GM12878 (cell line): ENCODE results near the gene ADISSP. TPM values are rescaled to one million over a fixed set of nuclear protein-coding genes. Genes with fewer than 3 reads are reported as not detected.

Source experiments
- ATAC-seq: fragments of 200-7000 bp; cut with Tn5 transposase; 3 replicates; pipeline ENCODE4 v1.9.1; 2020; ENCODE audit warnings: mild to moderate bottlenecking, moderate library complexity
- BruUV-seq: library from RNA; stranded (reverse); fragments of 400-500 nt; replicated peaks from 2 replicates; lab custom pipeline; 2021; lab: Mats Ljungman, UMichigan
- CTCF ChIA-PET: fragments of 300-600 bp; sonication (Branson Sonifier 250); formaldehyde crosslinking; extraction: SDS; loops from one replicate; lab custom pipeline; 2021; ENCODE audit warnings: inconsistent platforms; lab: Yijun Ruan, JAX
- POLR2A ChIA-PET: fragments of 350-600 bp; formaldehyde crosslinking; extraction: SDS; loops from one replicate; lab custom pipeline; 2021; ENCODE audit warnings: inconsistent platforms; lab: Charles Lee
- RAD21 ChIA-PET: fragments of 300-600 bp; sonication (Branson Sonifier 250); formaldehyde crosslinking; loops from one replicate; lab custom pipeline; 2023; ENCODE audit warnings: antibody characterized with exemption; ENCODE audit not compliant: unreplicated experiment; lab: Charles Lee
- SMC1A ChIA-PET: fragments of 300-600 bp; sonication (Branson Sonifier 250); formaldehyde crosslinking; loops from one replicate; lab custom pipeline; 2023; ENCODE audit not compliant: unreplicated experiment, uncharacterized antibody; lab: Charles Lee
- DNase-seq: peaks from one replicate; pipeline ENCODE4 v3.0.0-alpha.2; 2011; ENCODE audit warnings: low read depth, low spot score
- FAIRE-seq: peaks from 3 replicates; lab custom pipeline; 2011; peaks lifted over from hg19 to GRCh38; lab: Jason Lieb, UNC
- H2AFZ ChIP-seq: 2 replicates; pipeline ENCODE4 v1.6.0; 2011; ENCODE audit warnings: low read depth, low read length, control low read depth; ENCODE audit not compliant: control insufficient read depth
- H3K27ac ChIP-seq: 2 replicates; pipeline ENCODE4 v1.5.1; 2011; ENCODE audit warnings: control low read depth; ENCODE audit not compliant: control insufficient read depth, insufficient read depth
- H3K27me3 ChIP-seq, 2 experiments: replicated peaks in 1 of 2; 2 replicates each; pipeline versions ENCODE4 v1.6.0 to v1.6.1; 2011; ENCODE audit warnings: low read length in 1 of 2; ENCODE audit not compliant: control insufficient read depth in 2 of 2, insufficient read depth in 2 of 2
- H3K36me3 ChIP-seq, 2 experiments: 2 replicates each; pipeline ENCODE4 v1.5.1; 2011; ENCODE audit warnings: low read length in 1 of 2; ENCODE audit not compliant: control insufficient read depth in 2 of 2, insufficient read depth in 2 of 2
- H3K4me1 ChIP-seq: 2 replicates; pipeline ENCODE4 v1.6.1; 2011; ENCODE audit warnings: mild to moderate bottlenecking, low read length, moderate library complexity, mixed read lengths; ENCODE audit not compliant: control insufficient read depth, insufficient read depth
- H3K4me2 ChIP-seq: 2 replicates; pipeline ENCODE4 v1.6.0; 2011; ENCODE audit warnings: control low read depth; ENCODE audit not compliant: control insufficient read depth, insufficient read depth
- H3K4me3 ChIP-seq: fragments of 200-600 bp; sonication (generic); 2 replicates; pipeline ENCODE4 v1.5.1; 2016
- H3K79me2 ChIP-seq: 2 replicates; pipeline ENCODE4 v1.6.0; 2011; ENCODE audit warnings: low read length; ENCODE audit not compliant: control insufficient read depth, insufficient read depth
- H3K9ac ChIP-seq: 2 replicates; pipeline ENCODE4 v1.8.0; 2011; ENCODE audit warnings: low read length, control low read depth, mixed read lengths; ENCODE audit not compliant: control insufficient read depth, insufficient read depth
- H3K9me3 ChIP-seq: replicated peaks from 3 replicates; pipeline ENCODE4 v1.5.1; 2011; ENCODE audit warnings: mild to moderate bottlenecking, low read length; ENCODE audit not compliant: control insufficient read depth, insufficient read depth
- H4K20me1 ChIP-seq: 2 replicates; pipeline ENCODE4 v1.6.0; 2011; ENCODE audit not compliant: control insufficient read depth, insufficient read depth
- BCL3 ChIP-seq: IDR thresholded peaks from 2 replicates; pipeline ENCODE4 v1.6.1; 2011; ENCODE audit warnings: borderline replicate concordance, low read depth, mild to moderate bottlenecking, moderate library complexity, low read length; ENCODE audit not compliant: insufficient read depth, poor library complexity, severe bottlenecking
- BCLAF1 ChIP-seq: fragments of 450-650 bp; IDR thresholded peaks from 2 replicates; pipeline ENCODE4 v1.6.1; 2017; ENCODE audit warnings: antibody characterized with exemption, mild to moderate bottlenecking, moderate library complexity
- BHLHE40 ChIP-seq, 2 experiments: fragments of 450-650 bp in 1 of 2; IDR thresholded peaks; 2 replicates each; pipeline ENCODE4 v1.6.1; 2011 to 2017; ENCODE audit warnings: low read depth in 2 of 2, borderline replicate concordance in 1 of 2, improper control_type of control experiment in 1 of 2, low read length in 1 of 2, mild to moderate bottlenecking in 1 of 2
- CBX5 ChIP-seq: sonication (generic); IDR thresholded peaks from 2 replicates; pipeline ENCODE4 v1.6.1; 2016; ENCODE audit warnings: low read depth, moderate library complexity, mild to moderate bottlenecking, inconsistent platforms
- E4F1 ChIP-seq: fragments of 450-650 bp; IDR thresholded peaks from 2 replicates; pipeline ENCODE4 v1.6.1; 2018; ENCODE audit warnings: borderline replicate concordance, mild to moderate bottlenecking; ENCODE audit not compliant: partially characterized antibody
- FOXM1 ChIP-seq: IDR thresholded peaks from 2 replicates; pipeline ENCODE4 v1.6.1; 2012; ENCODE audit warnings: low read depth, mild to moderate bottlenecking, inconsistent platforms, low read length, moderate library complexity
- MLLT1 ChIP-seq: fragments of 450-650 bp; IDR thresholded peaks from 2 replicates; pipeline ENCODE4 v1.6.1; 2016; ENCODE audit warnings: mild to moderate bottlenecking
- ZNF274 ChIP-seq: IDR thresholded peaks from one replicate; pipeline ENCODE4 v1.8.0; 2011; ENCODE audit not compliant: insufficient read length, insufficient read depth
- ZZZ3 ChIP-seq: IDR thresholded peaks from 2 replicates; pipeline ENCODE4 v1.6.1; 2011; ENCODE audit warnings: low read depth; ENCODE audit not compliant: control insufficient read depth, insufficient read length
- WGBS: methylation state at CpG from one replicate; pipeline ENCODE4 v1.1.6; 2016; ENCODE audit warnings: low lambda C conversion rate; ENCODE audit not compliant: insufficient replicate concordance, insufficient coverage; ENCODE audit errors: missing lambda C conversion rate; 5-methylcytosine and 5-hydroxymethylcytosine counted together
- in situ Hi-C: fragments of 300-500 bp; cut with MboI; formaldehyde crosslinking; loops from 9 replicates; pipeline ENCODE4 v1.14.3; 2018; ENCODE audit warnings: mixed read lengths
- intact Hi-C: fragments of 100-400 bp; cut with micrococcal nuclease; formaldehyde crosslinking; loops from one replicate; pipeline ENCODE4 v1.14.2; 2022; ENCODE audit not compliant: unreplicated experiment
- polyA plus RNA-seq, 11 experiments: library from polyadenylated mRNA; depleted of rRNA in 4 of 11; unstranded in 6 of 11; stranded (reverse) in 5 of 11; fragments of >200 nt; fragmentation: Nextera tagmentation in 4 of 11; fragmentation: Illumina TruSeq in 1 of 11; extraction: Ambion mirVana in 4 of 11; extraction: Trizol in 1 of 11; gene quantifications; 1 replicate in 1 of 11; 2 replicates in 10 of 11; pipeline versions ENCODE4 v1.2.1 to v1.2.3, GENCODE V29; 2011 to 2016; ENCODE audit warnings: inconsistent platforms in 2 of 11, missing spikeins in 2 of 11, low read depth in 1 of 11
- total RNA-seq, 4 experiments: library from RNA; depleted of rRNA in 3 of 4; stranded (reverse); fragments of >200 nt in 3 of 4; fragmentation: Illumina TruSeq in 1 of 4; extraction: Trizol in 1 of 4; gene quantifications; 2 replicates each; pipeline versions ENCODE4 v1.2.1 to v1.2.3, GENCODE V29; 2013 to 2021

Gene ADISSP
- total and polyA plus RNA-seq, 10 of the 15 experiments (the other 5 are each of a cell fraction or from before 2014, with no cell fraction given): 0.80 to 96.3 (median 38.6) TPM

GRCh38 chr20:3808544-3808943 is 41.0 kb upstream of the ADISSP start:
- 95% methylated on average over 3 of the region's 3 CpGs for WGBS
- SMC1A ChIA-PET: interaction anchor here (0.7 kb wide), 1 partner anchor 13 kb away, joined by 3 read pairs; no protein-coding TSS in a partner anchor
- DNase-seq (no peak), FAIRE-seq (no peak), ATAC-seq (no peak)
- POLR2A ChIA-PET: interaction anchor here (0.6 to 0.9 kb wide), 2 partner anchors 8 to 43 kb away, joined by 3 read pairs; no protein-coding TSS in a partner anchor
- in situ Hi-C loops (no loop called here), intact Hi-C loops (no loop called here)
- no peak overlapping the region for H3K9ac ChIP-seq
- H3K36me3 ChIP-seq: peaks cover 11 to 12% of the 10 kb centered on the region in 2 experiments; a peak in 3 of 4 replicates
- RAD21 ChIA-PET: no interaction called here
- no peaks in the 10 kb centered on the region for H3K27me3 ChIP-seq
- H3K9me3 ChIP-seq: no peaks in the 10 kb centered on the region
- no peak overlapping the region for H3K4me2 ChIP-seq
- no peak overlapping the region for H2AFZ ChIP-seq
- no peaks in the 10 kb centered on the region for H4K20me1 ChIP-seq
- no peak overlapping the region for H3K27ac ChIP-seq
- no peaks in the 10 kb centered on the region for H3K79me2 ChIP-seq
- no peak for TF ChIP-seq BCL3
- TF ChIP-seq CBX5: no peak
- no peak for TF ChIP-seq ZNF274
- no peak for TF ChIP-seq ZZZ3
- TF ChIP-seq MLLT1: no peak
- no peak for TF ChIP-seq BCLAF1
- no peak for TF ChIP-seq FOXM1
- TF ChIP-seq E4F1: no peak
- no peak for TF ChIP-seq BHLHE40 (IDR thresholded peaks at IDR 0.05; ENCODE audit: borderline replicate concordance in 1 of 2, low read depth in 2 of 2, low read length in 1 of 2)
- no peak overlapping the region for H3K4me3 ChIP-seq
- peaks cover 9% of the 10 kb centered on the region for H3K4me1 ChIP-seq
- CTCF ChIA-PET: no interaction called here
- BruUV-seq: no TSS peak
